GM19463 (cell line): ENCODE results near the gene INSR.
"Not testable (repeated sequence)": the region's sequence is repeated elsewhere in the genome, so short reads cannot be mapped to it uniquely, and the experiment has no call there.

Experiments
- ATAC-seq: cut with Tn5 transposase; IDR thresholded peaks from one replicate; pipeline ENCODE4 v1.9.1; 2021; ENCODE audit warnings: mild to moderate bottlenecking, moderate library complexity; ENCODE audit not compliant: unreplicated experiment

The INSR gene

DNA sequence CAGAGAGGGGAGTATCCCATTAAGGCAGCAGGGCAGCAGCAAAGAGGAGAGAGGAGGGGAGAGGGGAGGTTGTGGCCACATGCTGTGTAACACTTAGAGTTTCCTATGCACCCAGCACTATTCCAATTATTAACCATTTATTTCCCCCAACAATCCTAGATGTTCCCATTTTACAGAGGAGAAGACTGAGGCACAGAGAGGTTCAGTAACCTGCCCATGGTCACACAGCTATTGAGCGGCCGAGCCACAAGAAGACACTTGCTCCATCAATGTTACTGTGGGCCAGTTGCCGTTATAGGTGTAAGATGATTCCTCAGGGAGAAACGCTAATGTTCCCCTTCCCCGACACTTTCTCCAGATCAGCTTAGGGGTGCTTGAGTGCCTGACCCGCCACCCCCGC lies 69.2 kb downstream of the INSR start:
- no peak for ATAC-seq

- ATAC-seq, result no peak
Measured at GRCh38 chr19:7224209-7224686, 70.0 kb downstream of the INSR start.

- no peak for ATAC-seq
Measured at GRCh38 chr19:7223429-7223828, 70.8 kb downstream of the INSR start.

DNA sequence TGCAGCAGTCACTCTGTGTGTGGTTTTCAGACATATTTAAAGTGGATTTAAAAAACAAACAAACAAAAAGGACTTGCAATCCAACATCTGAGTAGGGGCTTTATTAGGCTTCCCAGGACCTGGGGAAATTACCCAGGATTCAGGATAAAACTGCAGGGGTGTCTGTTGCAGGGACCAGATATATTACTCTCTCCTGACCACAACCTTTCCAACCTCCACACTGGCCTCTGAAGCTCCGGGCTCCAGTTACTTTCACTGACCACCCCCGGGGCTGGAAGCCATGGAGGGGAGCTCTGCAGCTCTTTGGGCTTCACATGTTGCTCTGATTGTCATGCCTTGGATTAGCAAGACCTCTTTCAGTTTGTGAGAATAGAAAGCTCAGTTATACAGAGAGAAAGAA lies 75.2 kb downstream of the INSR start:
- ATAC-seq, result no peak

DNA sequence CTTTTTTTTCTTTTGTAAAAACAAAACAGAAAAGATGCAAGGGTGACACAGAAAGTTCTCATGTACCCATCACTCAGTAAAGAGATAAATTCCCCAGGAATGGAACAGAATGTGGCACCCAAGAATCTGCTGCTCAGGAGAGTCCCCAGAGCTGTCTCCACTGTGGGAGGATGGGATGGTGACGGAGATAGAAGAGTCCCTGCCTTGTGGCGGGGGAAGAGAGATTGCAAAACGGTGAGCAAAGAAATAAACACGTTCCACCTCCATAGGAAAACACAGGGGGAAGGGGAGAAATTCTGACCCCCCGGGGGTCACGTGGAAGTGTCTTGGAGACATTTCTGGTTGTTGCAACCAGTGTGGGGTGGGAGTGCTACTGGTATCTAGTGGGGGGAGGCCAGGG lies 76.4 kb downstream of the INSR start:
- no peak for ATAC-seq

DNA sequence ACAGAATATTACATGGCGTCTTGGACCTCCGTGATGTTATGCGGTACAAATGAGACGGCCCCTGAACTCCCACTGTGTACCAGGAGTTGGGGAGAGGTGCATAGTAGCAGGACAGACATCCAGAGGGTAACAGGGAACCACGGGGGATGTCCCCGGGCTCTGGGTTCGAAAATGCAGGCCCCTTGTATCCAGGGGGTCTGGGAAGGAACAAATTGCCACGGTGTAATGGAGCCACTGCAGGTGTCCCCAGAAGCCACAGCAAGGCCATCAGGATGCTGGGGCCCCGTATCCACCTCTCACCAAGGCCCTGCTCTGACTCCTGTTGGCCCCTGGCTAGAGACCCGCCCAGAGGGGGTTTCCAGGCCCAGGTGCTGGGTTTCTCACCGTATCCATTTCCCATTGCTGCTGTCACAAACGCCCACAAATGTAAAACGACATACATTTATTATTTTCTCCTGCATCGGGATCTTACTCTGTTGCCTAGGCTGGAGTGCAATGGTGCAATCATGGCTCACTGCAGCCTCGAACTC lies 77.8 kb downstream of the INSR start:
- no peak for ATAC-seq

- no peak for ATAC-seq
Measured at GRCh38 chr19:7215176-7215575, 79.0 kb downstream of the INSR start.

DNA sequence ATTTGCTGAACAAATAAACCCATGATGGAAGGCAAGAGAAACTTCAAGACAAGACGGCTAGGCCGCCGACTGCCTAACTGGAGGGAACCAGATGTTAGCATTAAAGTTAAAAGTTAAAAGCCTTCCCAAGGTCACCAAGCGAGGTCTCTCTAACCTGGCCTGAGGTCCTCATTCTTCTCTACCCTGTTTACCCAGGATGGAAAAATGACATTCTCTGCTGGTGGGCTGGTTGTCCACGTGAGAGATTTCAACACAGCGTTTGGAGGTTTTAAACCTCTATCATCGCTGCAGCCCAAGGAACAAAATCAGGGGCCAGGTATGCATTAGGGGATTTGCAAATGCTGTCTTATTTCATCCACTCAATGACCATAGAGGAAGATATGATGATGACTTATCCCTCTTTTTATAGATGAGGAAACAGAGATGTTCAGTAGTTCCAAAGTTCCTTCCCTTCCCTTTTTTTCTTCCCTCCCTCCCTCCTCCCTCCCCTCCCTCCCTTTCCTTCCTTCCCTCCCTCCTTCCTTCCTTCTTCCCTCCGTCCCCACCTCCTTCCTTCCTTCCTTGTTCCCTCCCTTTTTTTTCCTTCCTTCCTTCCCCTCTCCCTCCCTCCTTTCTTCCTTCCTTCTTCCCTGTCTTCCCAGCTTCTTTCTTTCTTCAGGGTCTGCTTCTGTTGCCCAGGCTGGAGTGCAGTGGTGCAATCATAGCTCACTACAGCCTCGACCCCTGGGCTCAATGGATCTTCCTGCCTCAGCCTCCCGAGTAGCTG lies 79.7 kb downstream of the INSR start:
- no peak for ATAC-seq

GRCh38 chr19:7213628-7214323 lies 80.4 kb downstream of the INSR start:
- ATAC-seq, result no peak

DNA sequence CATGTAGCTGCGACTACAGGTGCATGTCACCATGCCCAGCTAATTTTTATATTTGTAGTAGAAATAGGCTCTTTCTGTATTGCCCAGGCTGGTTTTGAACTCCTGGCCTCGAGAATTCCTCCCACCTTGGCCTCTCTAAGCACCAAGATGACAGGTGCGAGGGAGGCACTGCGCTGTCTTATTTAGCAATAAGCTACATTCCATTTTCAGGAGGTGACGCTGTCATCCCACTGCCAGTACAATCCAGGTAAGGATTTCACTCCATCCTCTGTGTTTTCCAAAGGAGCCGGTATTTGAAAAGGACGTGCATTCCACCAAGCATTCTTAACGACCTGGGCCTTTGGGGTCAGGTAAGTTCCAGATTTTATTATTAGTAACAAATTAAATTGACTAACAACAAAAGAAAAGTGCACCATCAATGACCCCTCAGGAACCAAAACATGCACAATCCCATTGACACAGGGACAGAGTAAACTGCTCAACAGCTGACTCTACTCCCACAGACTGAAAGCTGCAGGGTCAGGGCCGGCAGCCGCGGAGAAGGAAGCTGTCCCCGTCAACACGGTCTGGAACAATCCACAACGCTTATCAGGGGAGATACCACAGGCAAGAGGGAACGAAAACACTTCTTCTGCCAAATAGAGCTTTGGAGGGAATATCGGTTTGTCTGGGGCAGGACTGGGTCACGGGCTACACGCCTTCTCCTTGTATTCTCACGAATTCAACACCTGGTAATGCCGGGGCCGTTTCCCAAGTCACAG lies 82.8 kb downstream of the INSR start:
- no peak for ATAC-seq

- ATAC-seq, result no peak
Measured at GRCh38 chr19:7210359-7210758, 83.9 kb downstream of the INSR start.

- ATAC-seq, result not testable (repeated sequence)
Measured at GRCh38 chr19:7209597-7210325, 84.5 kb downstream of the INSR start.

DNA sequence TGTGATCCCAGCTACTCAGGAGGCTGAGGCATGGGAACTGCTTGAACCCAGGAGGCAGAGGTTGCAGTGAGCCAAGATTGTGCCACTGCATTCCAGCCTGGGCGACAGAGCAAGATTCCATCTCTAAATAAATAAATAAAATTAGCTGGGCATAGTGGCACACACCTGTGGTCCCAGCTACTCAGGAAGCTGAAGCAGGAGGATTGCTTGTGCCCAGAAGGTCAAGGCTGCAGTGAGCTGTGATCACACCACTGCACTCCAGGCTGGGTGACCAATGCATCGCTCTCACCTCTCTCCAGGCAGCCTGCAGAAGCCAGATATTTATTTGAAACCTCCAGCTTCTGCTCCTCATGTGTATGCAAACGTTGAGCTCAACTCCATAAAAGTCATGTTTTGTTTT lies 85.2 kb downstream of the INSR start:
- not testable (repeated sequence) for ATAC-seq

DNA sequence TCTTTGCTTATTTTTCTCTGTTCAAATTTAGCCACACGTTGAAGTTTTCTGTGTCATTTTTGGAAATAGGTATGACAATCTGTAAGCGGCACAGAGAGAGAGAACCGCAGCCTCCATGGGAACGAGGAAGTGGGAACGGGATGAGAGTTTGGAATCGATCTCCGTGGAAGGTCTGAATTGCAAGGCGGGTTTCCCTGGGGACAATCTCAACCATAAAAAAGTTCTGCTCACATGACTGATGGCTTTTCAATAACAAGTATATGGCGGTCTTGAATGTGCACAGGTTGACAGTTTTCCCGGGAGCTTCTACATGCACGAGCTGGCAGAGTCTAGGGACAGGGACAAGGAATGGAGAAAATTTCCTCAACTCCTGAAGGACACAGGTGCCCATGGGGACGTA lies 90.9 kb downstream of the INSR start:
- no peak for ATAC-seq

DNA sequence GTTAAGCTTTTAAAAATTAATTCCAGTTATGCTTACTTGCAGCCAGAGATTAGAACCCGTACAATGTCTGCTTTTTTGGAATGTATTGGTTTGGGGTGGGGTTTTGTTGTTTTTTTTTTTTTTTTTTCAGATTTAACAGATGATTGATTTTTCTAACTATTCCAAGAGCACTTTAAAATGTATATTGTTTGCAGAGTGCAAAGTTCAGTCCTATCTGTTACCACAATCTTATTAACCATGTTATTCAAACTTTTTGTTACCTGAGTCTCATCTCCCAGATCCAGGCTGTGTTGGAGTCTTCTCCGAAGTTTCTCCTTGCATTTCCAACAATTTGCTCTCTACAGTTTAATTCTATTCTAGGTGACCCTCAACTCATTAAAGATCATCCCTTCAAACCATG lies 91.3 kb downstream of the INSR start:
- no peak for ATAC-seq

DNA sequence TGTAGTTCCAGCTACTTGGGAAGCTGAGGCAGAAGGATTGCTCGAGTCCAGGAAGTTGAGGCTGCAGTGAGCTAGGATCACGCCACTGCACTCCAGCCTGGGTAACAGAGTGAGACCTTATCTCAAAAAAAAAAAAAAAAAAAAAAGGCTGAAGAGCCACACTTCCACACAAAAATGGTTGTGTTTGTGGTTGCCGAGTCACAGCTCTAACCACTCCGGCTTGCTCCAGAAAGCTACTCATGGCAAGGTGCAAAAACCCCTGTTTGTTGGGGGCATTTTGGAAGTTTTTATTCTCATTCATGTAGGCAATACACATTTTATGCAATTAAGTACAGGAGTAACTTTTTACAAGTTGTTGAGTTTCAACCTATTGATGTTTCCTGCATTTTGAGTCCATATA lies 93.5 kb downstream of the INSR start:
- no peak for ATAC-seq

- no peak for ATAC-seq
Measured at GRCh38 chr19:7199613-7200533, 94.3 kb downstream of the INSR start.

DNA sequence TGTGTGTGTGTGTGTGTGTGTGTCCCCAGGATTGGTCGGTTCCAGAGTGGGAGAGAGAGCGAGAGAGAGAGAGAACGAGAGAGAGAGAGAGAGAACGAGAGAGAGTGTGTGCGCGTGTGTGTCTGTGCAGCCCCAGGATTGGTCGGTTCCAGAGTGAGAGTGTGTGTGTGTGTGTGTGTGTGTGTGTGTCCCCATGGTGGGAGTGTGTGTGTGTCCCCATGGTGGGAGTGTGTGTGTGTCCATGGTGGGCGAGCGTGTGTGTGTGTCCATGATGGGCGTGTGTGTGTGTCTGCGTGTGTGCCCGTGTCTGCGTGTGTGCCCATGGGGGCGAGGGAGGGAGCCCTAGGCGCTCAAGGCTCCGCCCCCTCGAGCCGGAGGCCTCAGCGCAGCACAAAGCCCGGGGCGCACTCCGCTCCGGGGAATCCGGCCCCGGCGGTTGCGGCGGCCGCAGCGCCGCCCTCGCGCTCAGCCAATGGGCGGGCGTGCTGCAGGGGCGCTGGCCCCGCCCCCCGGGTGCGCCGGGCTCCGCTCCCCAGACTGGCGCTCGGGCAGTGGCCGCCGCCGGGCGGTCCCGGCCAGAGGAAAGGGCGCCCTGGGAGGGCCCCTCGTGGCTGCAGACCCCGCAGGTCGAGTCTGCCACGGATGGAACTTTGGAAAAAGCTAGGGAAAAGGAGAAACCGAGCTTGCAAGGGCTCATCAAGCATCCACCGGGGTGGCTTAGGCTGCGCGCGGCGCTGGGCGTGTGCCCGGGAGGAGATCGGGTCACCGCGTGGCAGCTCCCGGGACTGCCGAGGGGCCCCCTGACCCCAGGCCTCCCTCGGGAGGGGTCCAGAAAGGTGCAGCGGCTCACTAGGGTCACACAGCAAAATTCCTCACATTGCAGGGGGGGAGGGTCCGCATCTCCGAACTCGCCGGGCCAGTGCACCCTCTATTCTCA lies 96.2 kb downstream of the INSR start:
- ATAC-seq, result peak; percentile 80
